H1 (cell line): ENCODE data around the gene GALNT18. TPM values are rescaled to one million over a fixed set of nuclear protein-coding genes. Genes with fewer than 3 reads are reported as not detected.

Source experiments
- CTCF ChIA-PET: fragments of 300-600 bp; sonication (Branson Sonifier 250); formaldehyde crosslinking; loops from one replicate; lab custom pipeline; 2021; ENCODE audit not compliant: partially characterized antibody; lab: Charles Lee
- POLR2A ChIA-PET: fragments of 300-600 bp; sonication (Branson Sonifier 250); formaldehyde crosslinking; loops from one replicate; lab custom pipeline; 2021; ENCODE audit warnings: inconsistent platforms; ENCODE audit not compliant: partially characterized antibody; lab: Charles Lee
- DNase-seq, 2 experiments: peaks; one replicate each; pipeline versions ENCODE4 v3.0.0 to v3.0.0-alpha.2; 2010 to 2022; ENCODE audit warnings: low spot score in 2 of 2, low read depth in 1 of 2, mixed read lengths in 1 of 2
- FAIRE-seq: peaks from 2 replicates; lab custom pipeline; 2011; peaks lifted over from hg19 to GRCh38; lab: Jason Lieb, UNC
- H2AFZ ChIP-seq: 2 replicates; pipeline ENCODE4 v1.8.1; 2012; ENCODE audit warnings: low read length, inconsistent platforms
- H2AK5ac ChIP-seq: 2 replicates; pipeline ENCODE4 v1.6.1; 2013; ENCODE audit warnings: low read depth, low read length
- H2BK120ac ChIP-seq: replicated peaks from 2 replicates; pipeline ENCODE3; 2013; ENCODE audit warnings: low read depth, low read length, inconsistent platforms
- H2BK12ac ChIP-seq: 2 replicates; pipeline ENCODE4 v1.6.1; 2013; ENCODE audit warnings: low read depth, low read length
- H2BK15ac ChIP-seq: 2 replicates; pipeline ENCODE4 v1.6.1; 2013; ENCODE audit warnings: low read length
- H2BK20ac ChIP-seq: 2 replicates; pipeline ENCODE4 v1.6.1; 2013; ENCODE audit warnings: low read length
- H2BK5ac ChIP-seq: 2 replicates; pipeline ENCODE4 v1.6.1; 2013; ENCODE audit warnings: low read depth, low read length
- H3K14ac ChIP-seq: 2 replicates; pipeline ENCODE4 v1.6.1; 2013; ENCODE audit warnings: inconsistent platforms; ENCODE audit not compliant: insufficient read length
- H3K18ac ChIP-seq: 2 replicates; pipeline ENCODE4 v1.6.1; 2013; ENCODE audit warnings: low read length; ENCODE audit errors: extremely low read depth
- H3K23ac ChIP-seq: 2 replicates; pipeline ENCODE4 v1.6.1; 2013; ENCODE audit warnings: inconsistent platforms; ENCODE audit not compliant: insufficient read length
- H3K23me2 ChIP-seq: 2 replicates; pipeline ENCODE4 v1.6.1; 2013; ENCODE audit warnings: low read depth, low read length
- H3K27ac ChIP-seq: 2 replicates; pipeline ENCODE4 v1.6.1; 2011; ENCODE audit warnings: low read depth, low read length, inconsistent platforms
- H3K27me3 ChIP-seq, 4 experiments: replicated peaks in 1 of 4; 1 replicate in 1 of 4; 2 replicates in 3 of 4; pipeline versions ENCODE4 v1.6.1 to v1.8.1; 2011 to 2013; ENCODE audit warnings: low read length in 3 of 4, mild to moderate bottlenecking in 3 of 4, inconsistent platforms in 2 of 4, mixed read lengths in 2 of 4, moderate library complexity in 1 of 4; ENCODE audit not compliant: control insufficient read depth in 3 of 4, insufficient read depth in 3 of 4; ENCODE audit errors: extremely low read depth in 1 of 4
- H3K36me3 ChIP-seq, 4 experiments: 2 replicates each; pipeline versions ENCODE4 v1.6.1 to v1.8.1; 2011 to 2013; ENCODE audit warnings: mild to moderate bottlenecking in 4 of 4, low read length in 3 of 4, moderate library complexity in 2 of 4, control low read depth in 1 of 4, inconsistent platforms in 1 of 4; ENCODE audit not compliant: insufficient read depth in 4 of 4, control insufficient read depth in 2 of 4
- H3K4ac ChIP-seq: replicated peaks from 2 replicates; pipeline ENCODE3; 2013; ENCODE audit warnings: low read length, low read depth, mixed read lengths, inconsistent platforms; ENCODE audit not compliant: insufficient read length
- H3K4me1 ChIP-seq, 4 experiments: replicated peaks in 1 of 4; 1 replicate in 1 of 4; 2 replicates in 3 of 4; pipeline versions ENCODE4 v1.6.1 to v1.8.1; 2011 to 2013; ENCODE audit warnings: low read length in 3 of 4, inconsistent platforms in 2 of 4, mixed read lengths in 1 of 4; ENCODE audit not compliant: insufficient read depth in 4 of 4, control insufficient read depth in 3 of 4
- H3K4me2 ChIP-seq, 2 experiments: 2 replicates each; pipeline versions ENCODE4 v1.6.1 to v1.8.1; 2011 to 2013; ENCODE audit warnings: low read depth in 2 of 2, low read length in 2 of 2, control low read depth in 1 of 2, inconsistent platforms in 1 of 2, mild to moderate bottlenecking in 1 of 2; ENCODE audit not compliant: insufficient read depth in 1 of 2
- H3K4me3 ChIP-seq, 4 experiments: fragments of 200-600, 300-600 bp in 1 of 4; sonication (generic), shearing (Covaris generic), sonication (Bioruptor Twin) in 1 of 4; 2 replicates each; pipeline versions ENCODE4 v1.5.1 to v1.8.1; 2011 to 2016; ENCODE audit warnings: low read length in 4 of 4, low read depth in 3 of 4, control low read depth in 2 of 4, inconsistent platforms in 2 of 4, mild to moderate bottlenecking in 2 of 4, mixed read lengths in 1 of 4, moderate library complexity in 1 of 4; ENCODE audit not compliant: insufficient read depth in 2 of 4; ENCODE audit errors: extremely low read depth in 1 of 4
- H3K56ac ChIP-seq: replicated peaks from 2 replicates; pipeline ENCODE3; 2013; ENCODE audit warnings: low read depth, mild to moderate bottlenecking, mixed read lengths, low read length, inconsistent platforms; ENCODE audit not compliant: insufficient read length
- H3K79me1 ChIP-seq: 2 replicates; pipeline ENCODE4 v1.6.1; 2013; ENCODE audit warnings: low read depth, low read length, control low read depth
- H3K79me2 ChIP-seq, 2 experiments: 2 replicates each; pipeline versions ENCODE4 v1.6.1 to v1.8.1; 2012 to 2013; ENCODE audit warnings: low read length in 2 of 2, mild to moderate bottlenecking in 2 of 2, inconsistent platforms in 1 of 2; ENCODE audit not compliant: insufficient read depth in 2 of 2, control insufficient read depth in 1 of 2
- H3K9ac ChIP-seq, 4 experiments: replicated peaks in 1 of 4; 1 replicate in 1 of 4; 2 replicates in 3 of 4; pipeline versions ENCODE4 v1.6.1 to v1.8.1; 2011 to 2013; ENCODE audit warnings: low read depth in 3 of 4, low read length in 3 of 4, control low read depth in 2 of 4, mild to moderate bottlenecking in 2 of 4, moderate library complexity in 2 of 4, inconsistent platforms in 1 of 4; ENCODE audit errors: extremely low read depth in 1 of 4
- H3K9me3 ChIP-seq, 2 experiments: 2 replicates each; pipeline versions ENCODE4 v1.6.1 to v1.8.1; 2012 to 2013; ENCODE audit warnings: mild to moderate bottlenecking in 2 of 2, moderate library complexity in 2 of 2, control low read depth in 1 of 2, inconsistent platforms in 1 of 2, low read depth in 1 of 2, low read length in 1 of 2, mixed read lengths in 1 of 2; ENCODE audit not compliant: insufficient read depth in 2 of 2
- H4K20me1 ChIP-seq, 2 experiments: replicated peaks in 1 of 2; 2 replicates each; pipeline versions ENCODE3 to v1.8.1; 2011 to 2013; ENCODE audit warnings: inconsistent platforms in 2 of 2, low read length in 2 of 2, mild to moderate bottlenecking in 1 of 2; ENCODE audit not compliant: insufficient read depth in 2 of 2, control insufficient read depth in 1 of 2
- H4K5ac ChIP-seq: 2 replicates; pipeline ENCODE4 v1.6.1; 2013; ENCODE audit warnings: low read length, low read depth, mixed read lengths, inconsistent platforms; ENCODE audit not compliant: insufficient read length
- H4K8ac ChIP-seq: 2 replicates; pipeline ENCODE4 v1.8.0; 2013; ENCODE audit warnings: mild to moderate bottlenecking, moderate library complexity, low read length, inconsistent platforms; ENCODE audit not compliant: insufficient read depth; ENCODE audit errors: extremely low read depth
- H4K91ac ChIP-seq: replicated peaks from 2 replicates; pipeline ENCODE3; 2013; ENCODE audit warnings: low read length, mixed read lengths, inconsistent platforms; ENCODE audit not compliant: insufficient read length
- KDM1A ChIP-seq: fragments of 200-600, 300-600 bp; sonication (generic); IDR thresholded peaks from 2 replicates; pipeline ENCODE4 v1.7.1; 2016; ENCODE audit warnings: mild to moderate bottlenecking, low read length, borderline replicate concordance
- RAD21 ChIP-seq, 2 experiments: IDR thresholded peaks in 1 of 2; conservative IDR thresholded peaks in 1 of 2; 2 replicates each; pipeline ENCODE4 v1.6.1; 2011; ENCODE audit warnings: low read depth in 2 of 2, low read length in 2 of 2, improper control_type of control experiment in 1 of 2, inconsistent platforms in 1 of 2, mild to moderate bottlenecking in 1 of 2, moderate library complexity in 1 of 2
- RNF2 ChIP-seq: fragments of 200-900, 300-1000 bp; sonication (generic); IDR thresholded peaks from 2 replicates; pipeline ENCODE4 v1.7.1; 2016; ENCODE audit warnings: borderline replicate concordance, low read depth, mild to moderate bottlenecking, antibody characterized with exemption, low read length; ENCODE audit not compliant: poor library complexity, severe bottlenecking; ENCODE audit errors: missing control alignments
- WGBS, 2 experiments: shearing (Covaris generic) in 1 of 2; methylation state at CpG; one replicate each; pipeline versions ENCODE4 v1.1.6 to v1.1.7; 2013 to 2015; ENCODE audit warnings: low lambda C conversion rate in 2 of 2, mixed read lengths in 2 of 2, inconsistent platforms in 1 of 2, low coverage in 1 of 2, missing lambda C conversion rate in 1 of 2; ENCODE audit not compliant: insufficient replicate concordance in 2 of 2, insufficient coverage in 1 of 2, insufficient read length in 1 of 2; ENCODE audit errors: extremely low coverage in 1 of 2, missing lambda C conversion rate in 1 of 2; 5-methylcytosine and 5-hydroxymethylcytosine counted together
- polyA plus RNA-seq, 7 experiments: library from polyadenylated mRNA; depleted of rRNA in 3 of 7; stranded (reverse) in 5 of 7; unstranded in 2 of 7; fragments of >200 nt in 5 of 7; fragments of 200-250 nt in 2 of 7; gene quantifications; 1 replicate in 5 of 7; 2 replicates in 1 of 7; 4 replicates in 1 of 7; pipeline versions ENCODE4 v1.2.1 to v1.2.3, GENCODE V29; 2011 to 2013; ENCODE audit warnings: missing spikeins in 2 of 7, mixed read lengths in 2 of 7
- total RNA-seq: library from RNA; stranded (reverse); fragmentation: NEBNext Ultra II Directional; extraction: Animal tissue kit (Norgen Biotek cat#: 25700); gene quantifications from 2 replicates; pipeline ENCODE4 v1.2.1, GENCODE V29; 2021

GALNT18 gene
- total and polyA plus RNA-seq, 2 of the 8 experiments (the other 6 are each of a cell fraction or from before 2014, with no cell fraction given) = 6.0 to 9.4 TPM

DNA sequence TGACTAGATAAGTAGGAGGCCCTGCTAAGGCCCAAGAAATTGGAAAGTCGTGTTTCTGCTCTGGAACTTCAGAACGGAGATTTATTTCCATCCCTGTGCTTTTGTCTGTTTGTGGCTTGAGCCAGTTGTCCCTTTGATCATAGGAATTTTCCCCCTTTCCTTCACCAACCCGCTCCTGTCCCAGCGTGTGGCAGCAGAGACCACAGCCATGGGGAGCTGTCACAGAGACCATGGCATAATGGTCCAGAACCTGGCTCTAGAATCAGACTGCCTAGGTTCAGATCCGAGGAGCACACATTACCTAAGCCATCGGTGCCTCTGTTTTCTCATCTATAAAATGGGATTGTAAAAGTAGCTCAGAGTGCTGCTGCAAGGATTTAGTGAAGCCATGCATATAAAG, 128.1 kb downstream of the GALNT18 start:
- ChIA-PET POLR2A (no interaction called here), CTCF (interaction anchor here (1.2 to 2.3 kb wide), 3 partner anchors 17 to 294 kb away, joined by 3 to 7 read pairs (median 4); no protein-coding TSS in a partner anchor)
- no peak overlapping the region for H3K18ac ChIP-seq
- no peak overlapping the region for H3K4ac ChIP-seq
- H3K27ac ChIP-seq = no peak overlapping the region
- H2BK20ac ChIP-seq = no peak overlapping the region
- no peak overlapping the region for H2AK5ac ChIP-seq
- H3K14ac ChIP-seq = no peak overlapping the region
- no peak overlapping the region for H3K56ac ChIP-seq
- no peaks in the 10 kb centered on the region for H3K23me2 ChIP-seq
- H4K8ac ChIP-seq = no peak overlapping the region
- H4K5ac ChIP-seq = no peak overlapping the region
- no peak overlapping the region for H2BK12ac ChIP-seq
- no peaks in the 10 kb centered on the region for H3K9me3 ChIP-seq
- H2BK5ac ChIP-seq = no peak overlapping the region
- no peak overlapping the region for H2AFZ ChIP-seq
- no peak overlapping the region for H2BK120ac ChIP-seq
- WGBS, 2 experiments = 89% methylated on average over 6 of the region's 6 CpGs; no CpG with 5 or more reads in 1 of the 2 experiments
- no peaks in the 10 kb centered on the region for H4K20me1 ChIP-seq
- H3K79me2 ChIP-seq = no peaks in the 10 kb centered on the region
- TF ChIP-seq RNF2 (no peak), KDM1A (peak; percentile 31; the same call in 1 of the 2 replicates), RAD21 (IDR thresholded peaks at IDR 0.05 in 1 of 2, conservative IDR thresholded peaks at IDR 0.05 in 1 of 2; ENCODE audit: low read depth in 2 of 2, low read length in 2 of 2) (peak; percentile 39 to 54; a peak in 3 of 4 replicates)
- TF ChIP-seq, all 59 proteins: peak for 2
- H3K79me1 ChIP-seq = no peaks in the 10 kb centered on the region
- no peaks in the 10 kb centered on the region for H3K4me1 ChIP-seq
- no peak overlapping the region for H3K9ac ChIP-seq
- FAIRE-seq (no peak), DNase-seq (no peak)
- no peaks in the 10 kb centered on the region for H3K27me3 ChIP-seq
- no peak overlapping the region for H3K23ac ChIP-seq
- no peak overlapping the region for H3K4me3 ChIP-seq
- H2BK15ac ChIP-seq = no peak overlapping the region
- no peak overlapping the region for H3K4me2 ChIP-seq
- H3K36me3 ChIP-seq = no peaks in the 10 kb centered on the region
- no peak overlapping the region for H4K91ac ChIP-seq
